ENCODE data around the gene TAPT1.

The TAPT1 gene

DNA sequence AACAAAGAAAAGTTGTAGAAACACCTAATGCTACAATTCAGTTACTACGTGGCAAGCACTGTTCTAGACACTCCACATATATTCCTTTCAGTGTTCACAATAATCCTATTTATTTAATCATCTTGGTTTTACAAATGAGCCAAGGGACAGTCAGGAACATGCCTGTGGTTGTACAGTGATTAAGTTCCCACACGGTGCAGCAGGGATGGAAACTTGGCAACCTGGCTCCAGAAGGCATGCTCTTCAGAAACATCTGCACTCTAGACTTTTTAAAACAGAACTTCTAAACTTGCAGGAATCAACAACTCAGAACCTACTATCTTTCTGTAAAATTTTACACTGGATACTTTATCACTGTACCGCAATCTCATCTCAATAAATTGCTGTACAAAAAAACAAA lies 32.1 kb downstream of the TAPT1 start:
- no peak for FAIRE-seq
- no peak for DNase-seq (ENCODE audit: insufficient read length, low spot score)
- no peak for TF ChIP-seq POLR2A (IDR thresholded peaks at IDR 0.05; ENCODE audit: low read depth, low read length)

DNA sequence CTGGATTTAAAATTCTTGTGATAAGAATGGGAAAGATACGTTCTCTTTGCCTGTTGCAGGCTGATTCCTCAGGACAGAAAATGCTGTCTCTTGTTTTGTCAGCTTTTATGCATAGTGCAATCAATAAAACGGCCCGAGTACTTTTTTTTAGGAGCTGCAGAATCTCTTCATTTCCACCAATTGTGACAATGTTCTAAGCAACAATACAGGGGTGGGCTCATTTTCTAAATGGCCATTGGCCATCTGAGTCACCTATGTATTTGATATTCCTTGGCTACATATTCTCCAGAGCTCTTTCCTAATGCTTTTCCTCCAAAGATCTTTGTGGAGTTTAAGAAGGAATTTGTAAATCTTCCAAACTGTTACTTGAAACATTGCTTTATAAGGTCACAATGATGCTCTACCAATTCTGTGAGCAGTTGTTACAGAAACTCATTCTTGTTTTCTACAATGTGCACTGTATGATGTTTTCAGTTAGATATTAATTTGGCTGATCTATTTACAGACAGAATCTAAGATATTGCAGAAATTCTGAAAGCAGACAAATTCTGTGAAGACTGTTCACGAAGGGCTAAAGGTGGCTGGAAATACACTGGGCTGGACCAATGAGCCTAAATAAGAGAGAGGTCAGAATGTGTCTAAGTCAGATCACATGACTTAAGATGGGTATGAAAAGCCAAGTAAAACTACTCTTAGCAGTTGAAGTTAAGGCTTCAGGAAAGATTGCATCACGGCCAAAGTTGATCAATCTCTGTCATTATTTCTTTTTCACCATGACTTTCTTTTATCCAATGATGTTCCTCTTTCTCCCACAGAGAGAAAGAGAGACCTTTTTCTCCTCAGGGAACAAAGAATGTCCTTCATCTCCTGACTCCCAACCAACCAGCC lies 33.4 kb downstream of the TAPT1 start:
- TF ChIP-seq POLR2A (IDR thresholded peaks at IDR 0.05; ENCODE audit: low read depth, low read length), result no peak
- DNase-seq (ENCODE audit: insufficient read length, low spot score) (no peak), FAIRE-seq (no peak)

- no peak for DNase-seq (ENCODE audit: insufficient read length, low spot score)
- TF ChIP-seq POLR2A (IDR thresholded peaks at IDR 0.05; ENCODE audit: low read depth, low read length), result no peak
- no peak for FAIRE-seq
These were observed 34.2 kb downstream of the TAPT1 start for GRCh38 chr4:16192057-16192456.

DNA sequence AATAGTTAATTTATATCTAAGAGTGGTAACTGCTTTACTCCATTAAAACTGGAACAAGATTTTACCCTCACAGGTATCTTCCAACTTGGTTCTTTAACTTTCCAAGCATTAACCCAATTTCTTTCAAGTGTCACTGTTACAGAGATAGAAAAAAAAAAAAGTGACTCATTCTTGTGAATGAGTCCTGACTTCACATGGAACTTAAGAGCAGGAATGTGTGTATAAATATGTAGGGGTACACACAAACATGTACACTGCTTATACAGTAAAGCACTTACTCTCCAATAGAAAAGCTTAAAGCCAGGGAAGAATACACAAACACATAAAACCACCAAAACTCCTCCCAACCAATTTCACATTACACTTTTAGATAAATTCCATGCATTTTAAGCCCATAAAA lies 38.8 kb downstream of the TAPT1 start:
- FAIRE-seq (no peak), DNase-seq (ENCODE audit: insufficient read length, low spot score) (no peak)

GRCh38 chr4:16186986-16187385 lies 39.3 kb downstream of the TAPT1 start:
- FAIRE-seq (no peak), DNase-seq (ENCODE audit: insufficient read length, low spot score) (no peak)
- no peak for TF ChIP-seq POLR2A (IDR thresholded peaks at IDR 0.05; ENCODE audit: low read depth, low read length)

More for the DNA sequence above, 38.8 kb downstream of the TAPT1 start:
- no peak for TF ChIP-seq POLR2A (IDR thresholded peaks at IDR 0.05; ENCODE audit: low read depth, low read length)

DNA sequence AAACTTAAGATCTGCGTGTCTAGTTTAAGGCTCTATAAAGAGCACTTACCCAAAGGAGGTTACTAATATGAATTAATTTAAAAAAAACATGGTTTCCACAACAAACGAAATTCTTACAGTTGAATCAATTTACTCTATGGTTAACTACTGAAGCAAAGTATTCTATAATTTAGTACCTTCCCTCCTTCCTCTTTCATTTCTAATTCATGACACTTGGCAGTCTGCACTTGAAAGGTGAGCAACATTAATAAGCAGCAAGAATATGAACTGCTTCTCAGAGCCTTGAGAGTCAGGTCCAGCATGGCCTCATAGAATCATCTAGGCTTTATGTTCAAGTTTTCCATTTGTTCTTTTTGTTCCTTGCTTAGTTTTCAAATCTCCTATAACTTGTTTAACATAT lies 42.7 kb downstream of the TAPT1 start:
- no peak for TF ChIP-seq POLR2A (IDR thresholded peaks at IDR 0.05; ENCODE audit: low read depth, low read length)
- DNase-seq (ENCODE audit: insufficient read length, low spot score) (no peak), FAIRE-seq (no peak)

DNA sequence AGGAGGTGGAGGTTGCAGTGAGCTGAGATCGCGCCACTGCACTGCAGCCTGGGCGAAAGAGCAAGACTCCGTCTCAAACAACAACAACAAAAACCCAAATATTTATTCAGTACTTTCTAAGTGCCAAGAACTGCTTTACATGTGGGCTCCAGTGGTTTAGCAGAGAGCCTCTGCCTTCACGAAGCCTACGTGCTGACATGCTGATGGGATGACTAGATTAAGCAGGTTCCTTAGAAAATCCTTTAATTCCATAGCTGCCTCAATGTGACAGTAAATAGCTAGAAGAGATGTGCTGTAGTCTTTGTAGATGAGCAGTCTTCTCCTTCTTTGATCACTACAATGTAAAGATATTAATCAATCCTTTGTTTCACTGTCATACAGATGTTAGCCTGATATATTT lies 49.6 kb downstream of the TAPT1 start:
- TF ChIP-seq POLR2A (IDR thresholded peaks at IDR 0.05; ENCODE audit: low read depth, low read length), result no peak
- no peak for FAIRE-seq

DNA sequence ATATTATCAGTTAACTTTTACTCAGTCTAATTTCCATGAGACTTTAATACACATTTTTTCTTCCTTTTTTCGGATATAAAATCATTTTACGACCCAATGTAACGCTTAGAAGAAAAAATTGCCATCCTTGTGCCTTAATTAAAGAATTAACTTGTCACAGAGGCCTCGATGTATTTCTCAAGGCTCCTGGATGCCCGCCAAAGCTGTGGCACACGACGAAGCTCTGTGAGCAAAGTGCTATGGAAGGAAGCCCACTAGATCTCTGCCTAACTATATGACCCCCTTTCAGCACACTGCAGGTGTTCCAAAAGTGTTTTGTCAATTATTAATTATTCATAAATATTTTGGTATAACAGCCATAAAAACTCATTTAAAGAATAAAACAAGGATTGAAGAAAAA lies 54.4 kb downstream of the TAPT1 start:
- DNase-seq (ENCODE audit: insufficient read length, low spot score) (no peak), FAIRE-seq (no peak)
- TF ChIP-seq POLR2A (IDR thresholded peaks at IDR 0.05; ENCODE audit: low read depth, low read length), result no peak

More for the DNA sequence above, 49.6 kb downstream of the TAPT1 start:
- DNase-seq (ENCODE audit: insufficient read length, low spot score), result no peak

GRCh38 chr4:16169490-16169889 lies 56.8 kb downstream of the TAPT1 start:
- FAIRE-seq, result no peak
- no peak for TF ChIP-seq POLR2A (IDR thresholded peaks at IDR 0.05; ENCODE audit: low read depth, low read length)
- no peak for DNase-seq (ENCODE audit: insufficient read length, low spot score)

GRCh38 chr4:16168710-16169388 lies 57.4 kb downstream of the TAPT1 start:
- TF ChIP-seq POLR2A (IDR thresholded peaks at IDR 0.05; ENCODE audit: low read depth, low read length), result no peak
- DNase-seq (ENCODE audit: insufficient read length, low spot score) (no peak), FAIRE-seq (no peak)

- no peak for TF ChIP-seq POLR2A (IDR thresholded peaks at IDR 0.05; ENCODE audit: low read depth, low read length)
- no peak for FAIRE-seq
These were observed 58.1 kb downstream of the TAPT1 start for GRCh38 chr4:16168144-16168543.

DNA sequence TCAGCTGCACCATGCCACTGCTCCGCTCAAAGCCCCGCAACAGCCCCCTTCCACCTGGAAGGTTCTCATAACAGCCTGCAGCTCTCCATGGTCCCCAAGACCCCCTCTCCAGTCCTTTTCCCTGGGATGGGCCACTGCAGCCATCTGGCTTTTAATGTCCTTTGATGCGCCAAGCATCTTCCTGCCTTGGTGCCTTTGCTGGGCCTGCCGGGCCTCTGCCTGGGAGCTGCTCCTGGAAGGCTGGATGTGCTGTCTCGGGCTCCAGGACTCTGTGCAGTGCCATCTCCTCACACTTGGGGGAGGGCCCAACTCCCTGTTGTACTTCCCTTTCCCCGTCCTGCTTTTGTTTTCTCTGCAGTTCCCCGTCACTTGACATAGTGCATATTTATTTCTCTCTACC lies 60.3 kb downstream of the TAPT1 start:
- FAIRE-seq (no peak), DNase-seq (ENCODE audit: insufficient read length, low spot score) (no peak)
- TF ChIP-seq POLR2A (IDR thresholded peaks at IDR 0.05; ENCODE audit: low read depth, low read length), result no peak

More at GRCh38 chr4:16168144-16168543, 58.1 kb downstream of the TAPT1 start:
- DNase-seq (ENCODE audit: insufficient read length, low spot score), result no peak

GRCh38 chr4:16162891-16163290 lies 63.4 kb downstream of the TAPT1 start:
- DNase-seq (ENCODE audit: insufficient read length, low spot score) (no peak), FAIRE-seq (no peak)
- TF ChIP-seq POLR2A (IDR thresholded peaks at IDR 0.05; ENCODE audit: low read depth, low read length), result no peak

GRCh38 chr4:16161851-16162408 lies 64.3 kb downstream of the TAPT1 start:
- FAIRE-seq (no peak), DNase-seq (ENCODE audit: insufficient read length, low spot score) (no peak)

More at GRCh38 chr4:16161851-16162408, 64.3 kb downstream of the TAPT1 start:
- TF ChIP-seq POLR2A (IDR thresholded peaks at IDR 0.05; ENCODE audit: low read depth, low read length), result no peak
